ENCODE results near the gene RAE1. TPM values are rescaled to one million over a fixed set of nuclear protein-coding genes. Genes with fewer than 3 reads are reported as not detected.
"Not testable (repeated sequence)": the region's sequence is repeated elsewhere in the genome, so short reads cannot be mapped to it uniquely, and the experiment has no call there.

RAE1 gene
- total RNA-seq, 1 donor from 2014 or later: 9.5 TPM

DNA sequence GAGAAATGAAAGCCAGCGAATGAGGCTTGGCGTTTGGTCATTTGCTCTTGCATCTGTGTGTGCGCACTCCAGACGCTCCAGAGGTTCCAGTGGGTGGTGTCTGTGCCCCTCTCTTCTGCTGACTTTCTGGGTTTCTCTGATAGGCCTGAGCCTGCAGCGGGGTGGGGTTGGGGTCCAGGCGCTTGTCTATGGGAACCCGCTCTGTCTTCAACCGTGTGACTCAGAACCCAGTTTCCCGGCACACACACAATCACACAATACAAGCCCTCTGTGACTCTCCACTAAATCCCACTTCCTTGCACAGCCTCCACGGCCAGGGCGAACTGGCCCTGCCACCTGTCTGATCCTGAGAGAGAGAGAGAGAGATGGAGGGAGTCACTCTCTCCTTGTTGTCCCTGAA is 64.7 kb downstream of the RAE1 start:
- Histone ChIP-seq H3K4me3 (no peak overlapping the region), H3K36me3 (no peaks in the 10 kb centered on the region), H3K4me1 (peaks cover 3 to 8% of the 10 kb centered on the region in 2 donors), H3K27me3 (no peaks in the 10 kb centered on the region), H3K9me3 (no peaks in the 10 kb centered on the region), H3K27ac (no peak overlapping the region)
- TF ChIP-seq, protein P1, sequence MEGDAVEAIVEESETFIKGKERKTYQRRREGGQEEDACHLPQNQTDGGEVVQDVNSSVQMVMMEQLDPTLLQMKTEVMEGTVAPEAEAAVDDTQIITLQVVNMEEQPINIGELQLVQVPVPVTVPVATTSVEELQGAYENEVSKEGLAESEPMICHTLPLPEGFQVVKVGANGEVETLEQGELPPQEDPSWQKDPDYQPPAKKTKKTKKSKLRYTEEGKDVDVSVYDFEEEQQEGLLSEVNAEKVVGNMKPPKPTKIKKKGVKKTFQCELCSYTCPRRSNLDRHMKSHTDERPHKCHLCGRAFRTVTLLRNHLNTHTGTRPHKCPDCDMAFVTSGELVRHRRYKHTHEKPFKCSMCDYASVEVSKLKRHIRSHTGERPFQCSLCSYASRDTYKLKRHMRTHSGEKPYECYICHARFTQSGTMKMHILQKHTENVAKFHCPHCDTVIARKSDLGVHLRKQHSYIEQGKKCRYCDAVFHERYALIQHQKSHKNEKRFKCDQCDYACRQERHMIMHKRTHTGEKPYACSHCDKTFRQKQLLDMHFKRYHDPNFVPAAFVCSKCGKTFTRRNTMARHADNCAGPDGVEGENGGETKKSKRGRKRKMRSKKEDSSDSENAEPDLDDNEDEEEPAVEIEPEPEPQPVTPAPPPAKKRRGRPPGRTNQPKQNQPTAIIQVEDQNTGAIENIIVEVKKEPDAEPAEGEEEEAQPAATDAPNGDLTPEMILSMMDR (IDR thresholded peaks at IDR 0.05): no peak
- no peak for DNase-seq (ENCODE audit: low spot score in 2 of 2)
- intact Hi-C loops (cut with DNase I): no loop called here

DNA sequence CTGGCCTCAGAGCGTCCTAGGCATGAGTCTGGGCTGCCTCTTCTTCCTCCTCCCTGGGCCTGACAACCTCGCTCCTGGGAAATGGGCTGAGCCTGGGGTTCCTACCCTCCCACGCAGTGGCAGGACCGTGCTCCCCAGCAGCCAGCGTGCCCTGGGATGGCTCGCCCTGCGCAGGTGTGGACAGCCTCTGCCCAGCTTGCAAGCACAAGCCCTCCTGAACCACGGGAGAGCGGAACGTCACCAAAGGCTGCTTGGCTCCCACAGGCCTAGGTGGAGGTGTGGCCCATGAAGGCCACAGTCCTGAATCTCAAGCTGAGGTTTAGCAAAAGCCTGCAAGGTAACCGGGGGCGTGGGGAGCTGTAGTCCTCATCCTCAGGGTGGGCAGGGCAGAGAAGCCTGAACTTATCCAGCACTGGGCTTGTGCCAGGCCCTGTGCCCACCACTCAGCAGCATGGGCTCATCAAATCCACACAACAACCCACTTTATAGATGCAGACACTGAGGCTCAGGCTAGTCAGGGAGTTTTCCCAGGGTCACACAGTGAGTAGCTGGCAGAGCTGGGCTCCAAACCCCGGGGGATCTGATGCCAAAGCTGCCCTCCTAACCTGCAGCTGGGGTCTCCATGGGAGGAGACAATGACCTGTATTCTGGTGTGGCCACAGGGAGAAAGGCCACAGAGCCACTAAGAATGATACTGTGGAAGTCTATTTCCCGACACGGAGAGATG is 65.4 kb downstream of the RAE1 start:
- no peaks in the 10 kb centered on the region for H3K36me3 ChIP-seq
- intact Hi-C loops (cut with DNase I): no loop called here
- no peak for DNase-seq (ENCODE audit: low spot score in 2 of 2)
- H3K4me1 ChIP-seq: peaks cover 3 to 8% of the 10 kb centered on the region in 2 donors
- H3K27me3 ChIP-seq: no peaks in the 10 kb centered on the region
- H3K4me3 ChIP-seq: no peak overlapping the region
- TF ChIP-seq, protein P1 (IDR thresholded peaks at IDR 0.05): no peak
- H3K27ac ChIP-seq: no peak overlapping the region
- H3K9me3 ChIP-seq: no peaks in the 10 kb centered on the region

DNA sequence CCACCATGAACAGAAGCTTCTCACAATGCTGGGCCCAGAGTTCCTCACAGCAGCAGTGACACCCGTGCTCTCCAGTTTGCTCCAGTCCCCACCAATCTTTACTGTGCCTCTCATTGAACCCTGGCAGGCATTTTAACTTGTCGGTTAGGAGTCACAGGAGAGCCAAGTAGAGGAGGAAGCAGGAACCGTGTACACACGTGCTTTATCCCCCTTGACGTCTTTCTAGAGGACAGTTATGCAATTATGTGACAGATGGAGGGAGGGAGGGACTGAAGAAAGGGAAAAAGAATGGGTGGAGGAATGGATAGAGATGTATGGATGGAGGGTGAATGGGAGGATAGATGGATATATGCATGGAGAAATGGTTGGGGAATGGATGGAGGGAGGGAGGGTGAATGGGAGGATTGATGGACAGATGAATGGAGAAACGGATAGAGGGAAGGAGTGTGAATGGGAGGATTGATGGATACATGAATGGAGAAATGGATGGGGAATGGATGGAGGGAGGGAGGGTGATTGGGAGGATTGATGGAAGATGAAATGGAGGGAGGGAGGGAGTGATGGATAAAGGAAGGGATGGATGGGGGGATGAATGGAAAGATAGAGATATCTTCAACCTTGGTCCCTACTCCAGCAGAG is 66.1 kb downstream of the RAE1 start:
- peaks cover 3 to 8% of the 10 kb centered on the region in 2 donors for H3K4me1 ChIP-seq
- TF ChIP-seq, protein P1 (IDR thresholded peaks at IDR 0.05): no peak
- no peaks in the 10 kb centered on the region for H3K9me3 ChIP-seq
- H3K36me3 ChIP-seq: no peaks in the 10 kb centered on the region
- intact Hi-C loops (cut with DNase I): no loop called here
- no peak for DNase-seq (ENCODE audit: low spot score in 2 of 2)
- no peak overlapping the region for H3K27ac ChIP-seq
- no peak overlapping the region for H3K4me3 ChIP-seq
- no peaks in the 10 kb centered on the region for H3K27me3 ChIP-seq

DNA sequence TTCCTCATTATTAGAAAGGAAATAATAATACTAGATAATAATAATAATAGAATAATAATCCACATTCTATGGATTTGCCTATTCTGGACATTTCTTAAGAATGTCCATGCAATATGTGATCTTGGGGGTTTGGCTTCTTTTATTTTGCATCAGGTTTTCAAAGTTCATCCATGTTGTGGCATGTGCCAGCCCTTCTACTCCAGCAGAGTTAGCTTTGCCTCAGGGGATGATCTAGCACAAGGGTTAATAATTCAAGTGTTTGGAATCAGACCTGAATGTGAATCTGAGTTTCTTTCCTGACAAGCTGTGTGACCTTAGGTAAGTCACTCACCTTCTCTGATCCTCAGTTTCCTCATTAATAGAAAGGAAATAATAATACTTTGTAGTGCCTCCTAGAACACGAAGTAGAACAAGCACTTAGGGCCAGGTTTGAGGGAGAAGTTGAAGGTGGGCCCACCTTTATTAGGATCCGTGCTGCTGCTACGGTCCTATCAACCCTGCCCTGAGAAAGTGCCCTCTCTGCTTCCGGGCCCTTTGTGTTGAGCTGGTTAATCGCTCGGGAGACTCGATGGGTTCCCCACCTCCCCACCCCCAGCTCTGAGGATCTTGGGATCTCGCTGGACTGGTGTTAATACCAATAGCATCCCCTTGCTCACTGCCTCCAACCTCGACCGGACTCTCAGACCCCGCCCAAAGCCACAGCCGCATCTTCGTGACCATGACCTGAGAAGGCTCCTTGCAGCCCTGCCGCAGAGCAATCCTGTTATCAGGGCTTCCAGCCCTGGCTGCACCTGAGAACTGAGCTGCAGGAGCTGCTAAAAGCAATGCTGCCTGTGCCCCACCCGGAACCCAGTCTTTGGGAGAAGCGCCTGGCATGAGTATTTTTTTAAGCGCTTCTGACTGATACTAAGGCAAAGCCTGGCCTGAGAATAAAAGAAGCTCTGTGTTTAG is 67.0 kb downstream of the RAE1 start:
- intact Hi-C loops (cut with DNase I): no loop called here
- H3K27ac ChIP-seq: no peak overlapping the region
- H3K4me3 ChIP-seq: no peak overlapping the region
- H3K4me1 ChIP-seq: peaks cover 3 to 8% of the 10 kb centered on the region in 2 donors
- no peak for DNase-seq (ENCODE audit: low spot score in 2 of 2)
- H3K27me3 ChIP-seq: no peaks in the 10 kb centered on the region
- TF ChIP-seq, protein P1 (IDR thresholded peaks at IDR 0.05): no peak
- no peaks in the 10 kb centered on the region for H3K36me3 ChIP-seq
- H3K9me3 ChIP-seq: no peaks in the 10 kb centered on the region

DNA sequence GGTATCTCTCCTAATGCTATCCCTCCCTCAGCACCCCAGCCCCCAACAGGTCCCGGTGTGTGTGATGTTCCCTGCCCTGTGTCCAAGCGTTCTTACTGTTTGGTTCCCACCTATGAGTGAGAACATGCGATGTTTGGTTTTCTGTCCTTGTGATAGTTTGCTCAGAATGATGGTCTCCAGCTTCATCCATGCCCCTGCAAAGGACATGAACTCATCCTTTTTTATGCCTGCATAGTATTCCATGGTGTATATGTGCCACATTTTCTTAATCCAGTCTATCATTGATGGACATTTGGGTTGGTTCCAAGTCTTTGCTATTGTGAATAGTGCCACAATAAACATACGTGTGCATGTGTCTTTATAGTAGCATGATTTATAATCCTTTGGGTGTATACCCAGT is 68.4 kb downstream of the RAE1 start:
- H3K4me3 ChIP-seq; H3K9me3 ChIP-seq; intact Hi-C loops (cut with DNase I); H3K4me1 ChIP-seq; H3K27me3 ChIP-seq; DNase-seq (ENCODE audit: low spot score in 2 of 2); H3K27ac ChIP-seq; H3K36me3 ChIP-seq: not testable (repeated sequence)

Data from ascending aorta (tissue), 2 donors.